ENCODE data around the gene GRID2. TPM values are rescaled to one million over a fixed set of nuclear protein-coding genes. Genes with fewer than 3 reads are reported as not detected.

GRID2 gene
- total and polyA plus RNA-seq, 9 of the 15 experiments (the other 6 are each of a cell fraction or from before 2014, with no cell fraction given): 0.04 TPM; not detected in 7

DNA sequence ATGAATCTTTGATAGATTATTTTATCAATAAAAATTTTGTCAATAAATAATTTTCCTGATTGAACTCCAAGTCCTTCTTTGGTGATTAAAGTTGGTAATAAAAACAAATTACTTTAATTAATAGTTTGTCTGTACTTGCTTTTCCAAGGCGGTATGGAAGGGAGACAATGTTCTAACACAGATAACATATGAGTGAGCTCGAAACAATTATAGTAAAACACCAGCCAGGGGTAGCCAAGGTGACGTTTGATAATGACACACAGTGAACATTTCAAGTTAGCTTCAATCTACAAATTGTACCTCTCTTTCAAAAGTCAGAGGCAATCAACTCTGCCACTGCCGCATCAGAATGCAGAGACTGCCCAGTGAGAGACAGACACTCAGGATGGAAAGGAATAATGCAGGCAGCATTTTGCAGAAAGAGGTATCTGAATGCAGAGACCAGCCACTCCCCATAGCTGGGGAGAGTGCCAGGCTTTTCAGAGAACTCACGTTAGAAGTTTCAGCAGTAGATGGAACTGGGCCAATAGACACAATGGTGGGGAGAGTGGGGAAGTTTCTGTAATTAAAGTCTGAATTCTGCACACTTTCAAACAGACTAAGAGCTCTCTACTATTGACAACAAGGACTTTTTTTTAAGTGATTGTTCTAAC lies 1506.7 kb downstream of the GRID2 start (continued):
- TF ChIP-seq, protein P1, sequence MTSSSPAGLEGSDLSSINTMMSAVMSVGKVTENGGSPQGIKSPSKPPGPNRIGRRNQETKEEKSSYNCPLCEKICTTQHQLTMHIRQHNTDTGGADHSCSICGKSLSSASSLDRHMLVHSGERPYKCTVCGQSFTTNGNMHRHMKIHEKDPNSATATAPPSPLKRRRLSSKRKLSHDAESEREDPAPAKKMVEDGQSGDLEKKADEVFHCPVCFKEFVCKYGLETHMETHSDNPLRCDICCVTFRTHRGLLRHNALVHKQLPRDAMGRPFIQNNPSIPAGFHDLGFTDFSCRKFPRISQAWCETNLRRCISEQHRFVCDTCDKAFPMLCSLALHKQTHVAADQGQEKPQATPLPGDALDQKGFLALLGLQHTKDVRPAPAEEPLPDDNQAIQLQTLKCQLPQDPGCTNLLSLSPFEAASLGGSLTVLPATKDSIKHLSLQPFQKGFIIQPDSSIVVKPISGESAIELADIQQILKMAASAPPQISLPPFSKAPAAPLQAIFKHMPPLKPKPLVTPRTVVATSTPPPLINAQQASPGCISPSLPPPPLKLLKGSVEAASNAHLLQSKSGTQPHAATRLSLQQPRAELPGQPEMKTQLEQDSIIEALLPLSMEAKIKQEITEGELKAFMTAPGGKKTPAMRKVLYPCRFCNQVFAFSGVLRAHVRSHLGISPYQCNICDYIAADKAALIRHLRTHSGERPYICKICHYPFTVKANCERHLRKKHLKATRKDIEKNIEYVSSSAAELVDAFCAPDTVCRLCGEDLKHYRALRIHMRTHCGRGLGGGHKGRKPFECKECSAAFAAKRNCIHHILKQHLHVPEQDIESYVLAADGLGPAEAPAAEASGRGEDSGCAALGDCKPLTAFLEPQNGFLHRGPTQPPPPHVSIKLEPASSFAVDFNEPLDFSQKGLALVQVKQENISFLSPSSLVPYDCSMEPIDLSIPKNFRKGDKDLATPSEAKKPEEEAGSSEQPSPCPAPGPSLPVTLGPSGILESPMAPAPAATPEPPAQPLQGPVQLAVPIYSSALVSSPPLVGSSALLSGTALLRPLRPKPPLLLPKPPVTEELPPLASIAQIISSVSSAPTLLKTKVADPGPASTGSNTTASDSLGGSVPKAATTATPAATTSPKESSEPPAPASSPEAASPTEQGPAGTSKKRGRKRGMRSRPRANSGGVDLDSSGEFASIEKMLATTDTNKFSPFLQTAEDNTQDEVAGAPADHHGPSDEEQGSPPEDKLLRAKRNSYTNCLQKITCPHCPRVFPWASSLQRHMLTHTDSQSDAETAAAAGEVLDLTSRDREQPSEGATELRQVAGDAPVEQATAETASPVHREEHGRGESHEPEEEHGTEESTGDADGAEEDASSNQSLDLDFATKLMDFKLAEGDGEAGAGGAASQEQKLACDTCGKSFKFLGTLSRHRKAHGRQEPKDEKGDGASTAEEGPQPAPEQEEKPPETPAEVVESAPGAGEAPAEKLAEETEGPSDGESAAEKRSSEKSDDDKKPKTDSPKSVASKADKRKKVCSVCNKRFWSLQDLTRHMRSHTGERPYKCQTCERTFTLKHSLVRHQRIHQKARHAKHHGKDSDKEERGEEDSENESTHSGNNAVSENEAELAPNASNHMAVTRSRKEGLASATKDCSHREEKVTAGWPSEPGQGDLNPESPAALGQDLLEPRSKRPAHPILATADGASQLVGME (CRISPR knock-in tag; IDR thresholded peaks at IDR 0.05): no peak
- no peak for TF ChIP-seq CSDE1 (IDR thresholded peaks at IDR 0.05)
- TF ChIP-seq CBX2 (IDR thresholded peaks at IDR 0.05; ENCODE audit: insufficient read depth, low read length, poor library complexity, severe bottlenecking): no peak
- TF ChIP-seq, protein P2, sequence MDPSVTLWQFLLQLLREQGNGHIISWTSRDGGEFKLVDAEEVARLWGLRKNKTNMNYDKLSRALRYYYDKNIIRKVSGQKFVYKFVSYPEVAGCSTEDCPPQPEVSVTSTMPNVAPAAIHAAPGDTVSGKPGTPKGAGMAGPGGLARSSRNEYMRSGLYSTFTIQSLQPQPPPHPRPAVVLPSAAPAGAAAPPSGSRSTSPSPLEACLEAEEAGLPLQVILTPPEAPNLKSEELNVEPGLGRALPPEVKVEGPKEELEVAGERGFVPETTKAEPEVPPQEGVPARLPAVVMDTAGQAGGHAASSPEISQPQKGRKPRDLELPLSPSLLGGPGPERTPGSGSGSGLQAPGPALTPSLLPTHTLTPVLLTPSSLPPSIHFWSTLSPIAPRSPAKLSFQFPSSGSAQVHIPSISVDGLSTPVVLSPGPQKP (CRISPR knock-in tag; IDR thresholded peaks at IDR 0.05): no peak
- TF ChIP-seq, protein P3, sequence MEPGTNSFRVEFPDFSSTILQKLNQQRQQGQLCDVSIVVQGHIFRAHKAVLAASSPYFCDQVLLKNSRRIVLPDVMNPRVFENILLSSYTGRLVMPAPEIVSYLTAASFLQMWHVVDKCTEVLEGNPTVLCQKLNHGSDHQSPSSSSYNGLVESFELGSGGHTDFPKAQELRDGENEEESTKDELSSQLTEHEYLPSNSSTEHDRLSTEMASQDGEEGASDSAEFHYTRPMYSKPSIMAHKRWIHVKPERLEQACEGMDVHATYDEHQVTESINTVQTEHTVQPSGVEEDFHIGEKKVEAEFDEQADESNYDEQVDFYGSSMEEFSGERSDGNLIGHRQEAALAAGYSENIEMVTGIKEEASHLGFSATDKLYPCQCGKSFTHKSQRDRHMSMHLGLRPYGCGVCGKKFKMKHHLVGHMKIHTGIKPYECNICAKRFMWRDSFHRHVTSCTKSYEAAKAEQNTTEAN (CRISPR knock-in tag; IDR thresholded peaks at IDR 0.05): no peak
- no peak for TF ChIP-seq ZNF140 (CRISPR knock-in tag; IDR thresholded peaks at IDR 0.05)
